Smooth muscle cell (in vitro differentiated cells): ENCODE results near the gene AFTPH. TPM values are rescaled to one million over a fixed set of nuclear protein-coding genes. Genes with fewer than 3 reads are reported as not detected.

Experiments used
- DNase-seq: peaks from one replicate; lab custom pipeline; 2025; ENCODE audit not compliant: unreplicated experiment; lab: John Stamatoyannopoulos, UW
- H2AFZ ChIP-seq: fragments of 200-600 bp; sonication (generic); 2 replicates; pipeline ENCODE4 v1.6.0; 2016; ENCODE audit warnings: antibody characterized with exemption, low read depth, mild to moderate bottlenecking
- H3F3A ChIP-seq: fragments of 200-600 bp; sonication (generic); 2 replicates; pipeline ENCODE4 v1.6.0; 2017; ENCODE audit warnings: antibody characterized with exemption, low read depth
- H3K27ac ChIP-seq: fragments of 200-600 bp; sonication (generic); 2 replicates; pipeline ENCODE4 v1.5.1; 2016; ENCODE audit warnings: low read depth, mild to moderate bottlenecking
- H3K27me3 ChIP-seq: fragments of 200-600 bp; sonication (generic); 2 replicates; pipeline ENCODE4 v1.6.1; 2016; ENCODE audit warnings: low read depth, mild to moderate bottlenecking
- H3K36me3 ChIP-seq: fragments of 200-600 bp; sonication (generic); 2 replicates; pipeline ENCODE4 v1.5.1; 2016; ENCODE audit warnings: low read depth
- H3K4me1 ChIP-seq: fragments of 200-600 bp; sonication (generic); 2 replicates; pipeline ENCODE4 v1.5.1; 2016; ENCODE audit warnings: low read depth
- H3K4me2 ChIP-seq: fragments of 200-600 bp; sonication (generic); 2 replicates; pipeline ENCODE4 v1.6.0; 2016; ENCODE audit warnings: mild to moderate bottlenecking
- H3K4me3 ChIP-seq: fragments of 200-600 bp; sonication (generic); 2 replicates; pipeline ENCODE4 v1.5.1; 2016; ENCODE audit warnings: mild to moderate bottlenecking
- H3K79me2 ChIP-seq: fragments of 200-600 bp; sonication (generic); 2 replicates; pipeline ENCODE4 v1.6.0; 2016; ENCODE audit warnings: low read depth, mild to moderate bottlenecking
- H3K9ac ChIP-seq: fragments of 200-600 bp; sonication (generic); 2 replicates; pipeline ENCODE4 v1.6.0; 2016; ENCODE audit warnings: low read depth
- H3K9me3 ChIP-seq: fragments of 200-600 bp; sonication (generic); replicated peaks from 2 replicates; pipeline ENCODE4 v1.5.1; 2016; ENCODE audit warnings: low read depth
- H4K20me1 ChIP-seq: fragments of 200-600 bp; sonication (generic); 2 replicates; pipeline ENCODE4 v1.6.0; 2016; ENCODE audit warnings: low read depth
- WGBS: methylation state at CpG from one replicate; pipeline ENCODE4 v1.1.7; 2016; ENCODE audit warnings: low lambda C conversion rate; 5-methylcytosine and 5-hydroxymethylcytosine counted together
- polyA plus RNA-seq: library from polyadenylated mRNA; unstranded; fragments of >200 nt; fragmentation: Nextera tagmentation; extraction: Ambion mirVana; gene quantifications from 2 replicates; pipeline ENCODE4 v1.2.1, GENCODE V29; 2016
- total RNA-seq: library from RNA; depleted of rRNA; stranded (reverse); fragments of >200 nt; gene quantifications from 2 replicates; pipeline ENCODE4 v1.2.3, GENCODE V29; 2014
- TF ChIP-seq, protein P1 (sequence below): fragments of 200-600 bp; sonication (generic); IDR thresholded peaks from 2 replicates; pipeline ENCODE4 v1.5.1; 2017; ENCODE audit warnings: borderline replicate concordance, mild to moderate bottlenecking, antibody characterized with exemption; ENCODE audit not compliant: insufficient read depth, poor library complexity, severe bottlenecking

The AFTPH gene
- total and polyA plus RNA-seq, 2 experiments from 2014 or later = 5.5 to 26.3 TPM

DNA sequence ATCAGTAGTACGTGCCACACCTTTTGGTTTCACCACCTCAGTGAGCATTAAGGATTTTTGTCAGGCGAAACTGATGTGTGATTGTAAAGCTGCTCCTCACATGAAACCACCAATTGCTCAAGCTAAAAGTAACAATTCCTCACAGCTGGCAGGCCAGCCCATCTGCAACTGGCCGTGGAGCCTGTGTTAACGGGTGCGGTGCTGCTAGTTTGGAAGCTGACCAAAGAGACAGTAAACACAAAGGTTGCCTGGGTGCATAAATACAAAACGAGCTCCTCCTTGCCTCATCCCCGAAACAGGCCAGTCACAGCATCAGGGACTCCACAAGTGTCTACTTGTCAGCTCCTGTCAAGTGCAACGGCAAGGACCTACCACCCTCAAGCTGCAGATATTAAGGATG lies 38.2 kb upstream of the AFTPH start:
- no peaks in the 10 kb centered on the region for H3K27me3 ChIP-seq
- H3K36me3 ChIP-seq = no peaks in the 10 kb centered on the region
- WGBS = 90% methylated on average over 8 of the region's 8 CpGs
- no peaks in the 10 kb centered on the region for H3K9me3 ChIP-seq
- TF ChIP-seq, protein P1, sequence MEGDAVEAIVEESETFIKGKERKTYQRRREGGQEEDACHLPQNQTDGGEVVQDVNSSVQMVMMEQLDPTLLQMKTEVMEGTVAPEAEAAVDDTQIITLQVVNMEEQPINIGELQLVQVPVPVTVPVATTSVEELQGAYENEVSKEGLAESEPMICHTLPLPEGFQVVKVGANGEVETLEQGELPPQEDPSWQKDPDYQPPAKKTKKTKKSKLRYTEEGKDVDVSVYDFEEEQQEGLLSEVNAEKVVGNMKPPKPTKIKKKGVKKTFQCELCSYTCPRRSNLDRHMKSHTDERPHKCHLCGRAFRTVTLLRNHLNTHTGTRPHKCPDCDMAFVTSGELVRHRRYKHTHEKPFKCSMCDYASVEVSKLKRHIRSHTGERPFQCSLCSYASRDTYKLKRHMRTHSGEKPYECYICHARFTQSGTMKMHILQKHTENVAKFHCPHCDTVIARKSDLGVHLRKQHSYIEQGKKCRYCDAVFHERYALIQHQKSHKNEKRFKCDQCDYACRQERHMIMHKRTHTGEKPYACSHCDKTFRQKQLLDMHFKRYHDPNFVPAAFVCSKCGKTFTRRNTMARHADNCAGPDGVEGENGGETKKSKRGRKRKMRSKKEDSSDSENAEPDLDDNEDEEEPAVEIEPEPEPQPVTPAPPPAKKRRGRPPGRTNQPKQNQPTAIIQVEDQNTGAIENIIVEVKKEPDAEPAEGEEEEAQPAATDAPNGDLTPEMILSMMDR = no peak
- no peak overlapping the region for H3K4me3 ChIP-seq
- no peaks in the 10 kb centered on the region for H3F3A ChIP-seq
- H4K20me1 ChIP-seq = no peaks in the 10 kb centered on the region
- peaks cover 7% of the 10 kb centered on the region for H3K4me1 ChIP-seq
- no peaks in the 10 kb centered on the region for H3K79me2 ChIP-seq
- no peak overlapping the region for H3K27ac ChIP-seq
- no peak overlapping the region for H3K9ac ChIP-seq
- H3K4me2 ChIP-seq = no peak overlapping the region
- no peak for DNase-seq
- no peak overlapping the region for H2AFZ ChIP-seq

DNA sequence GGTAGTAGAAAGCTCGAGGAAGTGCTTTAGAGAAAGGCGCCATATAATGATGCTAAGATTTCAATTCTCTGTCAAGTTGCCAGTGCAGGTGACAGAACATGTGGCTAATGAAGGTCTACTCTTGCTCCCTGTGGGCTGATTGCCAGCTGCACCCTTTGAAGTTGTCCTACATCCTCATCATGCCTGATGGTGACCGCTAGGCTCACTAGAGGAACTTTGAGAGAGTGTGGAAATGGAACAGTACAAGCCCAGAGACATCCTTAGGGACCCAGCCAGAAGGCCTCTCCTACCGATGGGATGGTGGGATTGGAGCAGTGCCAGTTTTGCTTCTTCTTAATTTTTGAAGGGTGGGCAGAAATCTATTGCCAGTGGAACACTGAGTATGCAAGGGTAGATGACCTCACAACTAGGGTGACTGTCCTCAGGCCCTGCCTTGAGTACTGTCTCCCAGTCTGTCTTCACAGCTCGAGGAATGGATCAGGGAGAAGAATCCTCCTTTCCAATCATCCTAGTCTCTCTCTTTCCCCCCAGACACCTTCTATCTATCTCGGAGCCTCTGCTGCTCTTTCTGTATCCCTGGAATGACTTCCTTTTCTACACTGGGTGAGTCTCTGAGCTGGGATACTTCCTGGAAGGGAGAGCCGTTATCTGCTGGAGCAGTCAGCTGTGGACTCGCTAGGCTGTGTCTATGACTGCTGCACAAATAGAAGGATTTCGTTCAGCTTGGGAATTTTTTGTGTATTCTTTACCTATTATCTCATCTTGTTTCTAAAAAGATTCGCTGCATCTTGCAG lies 36.7 kb upstream of the AFTPH start:
- H3K4me2 ChIP-seq = no peak overlapping the region
- H3K27ac ChIP-seq = no peak overlapping the region
- H3K36me3 ChIP-seq = no peaks in the 10 kb centered on the region
- H3K79me2 ChIP-seq = no peaks in the 10 kb centered on the region
- no peak overlapping the region for H3K9ac ChIP-seq
- TF ChIP-seq, protein P1 = no peak
- no peak for DNase-seq
- H3F3A ChIP-seq = no peaks in the 10 kb centered on the region
- no peaks in the 10 kb centered on the region for H3K27me3 ChIP-seq
- H2AFZ ChIP-seq = no peak overlapping the region
- H3K9me3 ChIP-seq = no peaks in the 10 kb centered on the region
- no peaks in the 10 kb centered on the region for H4K20me1 ChIP-seq
- H3K4me3 ChIP-seq = no peak overlapping the region
- 63% methylated on average over 10 of the region's 10 CpGs for WGBS
- H3K4me1 ChIP-seq = peaks cover 7% of the 10 kb centered on the region

DNA sequence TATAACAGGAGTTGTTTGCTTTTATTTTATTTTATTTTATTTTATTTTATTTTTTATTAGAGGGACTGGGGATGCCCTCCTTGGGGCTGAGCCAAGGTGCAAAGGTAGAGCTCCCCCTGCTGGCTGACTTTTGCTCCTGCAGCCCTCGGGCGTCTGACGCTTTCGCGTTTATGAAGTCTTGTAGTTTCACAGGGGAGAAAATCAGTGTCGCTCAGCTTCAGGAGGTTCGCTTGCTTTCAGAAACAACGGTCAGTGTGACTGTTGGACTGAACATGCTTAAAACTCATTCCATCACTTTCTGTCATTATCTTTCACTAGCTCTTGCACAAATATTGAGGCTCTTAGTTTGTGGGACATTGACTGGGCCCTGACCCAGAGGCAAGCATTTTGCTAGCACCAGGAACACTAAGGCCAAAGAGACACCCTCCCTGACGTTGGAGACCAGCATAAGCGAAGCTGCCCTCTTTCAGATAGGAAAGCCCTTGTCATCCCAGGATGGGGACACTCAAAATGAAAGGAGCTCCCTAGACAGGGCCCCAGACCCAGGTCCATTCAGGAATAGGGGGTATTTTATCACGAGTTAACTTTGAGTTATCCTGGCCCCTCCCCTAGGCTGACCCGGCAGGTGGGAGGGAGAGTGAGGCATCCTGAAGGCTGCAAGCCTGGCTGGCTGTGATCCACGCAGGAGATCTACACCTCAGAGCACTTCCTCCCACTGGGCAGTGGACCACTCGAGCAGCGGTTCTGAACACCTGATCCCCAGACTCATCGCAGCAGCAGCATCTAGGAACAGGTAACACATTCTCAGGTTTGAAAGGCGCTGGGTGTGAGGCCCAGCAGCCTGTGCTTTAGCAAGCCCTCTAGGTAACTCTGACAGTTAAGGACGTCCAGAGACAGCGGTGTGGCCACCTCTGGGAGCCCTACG lies 35.8 kb upstream of the AFTPH start:
- no peaks in the 10 kb centered on the region for H3K4me1 ChIP-seq
- H3K4me2 ChIP-seq = no peak overlapping the region
- peak; percentile 34 for DNase-seq
- H3F3A ChIP-seq = no peaks in the 10 kb centered on the region
- TF ChIP-seq, protein P1 = peak; percentile 98
- no peak overlapping the region for H3K4me3 ChIP-seq
- H3K36me3 ChIP-seq = no peaks in the 10 kb centered on the region
- no peak overlapping the region for H3K9ac ChIP-seq
- H2AFZ ChIP-seq = peak overlapping the region; percentile 17
- no peaks in the 10 kb centered on the region for H4K20me1 ChIP-seq
- H3K27me3 ChIP-seq = no peaks in the 10 kb centered on the region
- no peak overlapping the region for H3K27ac ChIP-seq
- H3K79me2 ChIP-seq = no peaks in the 10 kb centered on the region
- 54% methylated on average over 20 of the region's 20 CpGs for WGBS
- H3K9me3 ChIP-seq = no peaks in the 10 kb centered on the region
